ENCODE data around the gene USP6NL.
"Not testable (repeated sequence)": the region's sequence is repeated elsewhere in the genome, so short reads cannot be mapped to it uniquely, and the experiment has no call there.

Gene USP6NL

DNA sequence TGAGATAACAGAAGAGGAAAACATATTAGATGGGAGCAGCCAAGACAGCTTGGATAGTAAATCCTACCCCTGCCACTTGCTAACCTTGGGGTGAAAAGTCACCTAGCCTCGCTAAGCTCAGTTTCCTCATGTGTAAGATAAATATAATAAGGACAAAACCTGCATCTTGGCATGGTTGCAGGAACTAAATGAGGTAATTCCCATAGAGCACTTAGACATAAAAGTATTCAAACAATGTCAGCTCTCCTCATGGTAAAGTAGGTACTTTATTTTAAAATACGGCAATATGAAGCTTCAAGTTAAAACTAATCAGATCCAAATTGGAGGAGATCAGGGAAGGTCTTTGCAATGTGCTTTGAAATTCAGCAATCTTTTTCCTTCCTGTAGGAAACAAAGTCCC is 113.1 kb downstream of the USP6NL start:
- ChIA-PET CTCF (interaction anchor here (1.2 to 2.2 kb wide), 4 partner anchors 8 to 285 kb away, joined by 4 to 8 read pairs (median 6); no protein-coding TSS in a partner anchor), POLR2A (no interaction called here)

GRCh38 chr10:11494923-11495322 is 116.5 kb downstream of the USP6NL start:
- CTCF ChIA-PET, result interaction anchor here (1.0 to 2.3 kb wide), 5 partner anchors 10 to 262 kb away, joined by 3 to 12 read pairs (median 7); no protein-coding TSS in a partner anchor
- DNase-seq (ENCODE audit: low read depth, low spot score); POLR2A ChIA-PET; H3K4me3 ChIP-seq (ENCODE audit: low read depth, low read length): not testable (repeated sequence)
- TF ChIP-seq CTCF (IDR thresholded peaks at IDR 0.05; ENCODE audit: insufficient read depth, low read length, missing control alignments), result peak; percentile 25

More for the DNA sequence above, 113.1 kb downstream of the USP6NL start:
- H3K4me3 ChIP-seq (ENCODE audit: low read depth, low read length), result no peak overlapping the region
- DNase-seq (ENCODE audit: low read depth, low spot score), result no peak
- no peak for TF ChIP-seq CTCF (IDR thresholded peaks at IDR 0.05; ENCODE audit: insufficient read depth, low read length, missing control alignments)

DNA sequence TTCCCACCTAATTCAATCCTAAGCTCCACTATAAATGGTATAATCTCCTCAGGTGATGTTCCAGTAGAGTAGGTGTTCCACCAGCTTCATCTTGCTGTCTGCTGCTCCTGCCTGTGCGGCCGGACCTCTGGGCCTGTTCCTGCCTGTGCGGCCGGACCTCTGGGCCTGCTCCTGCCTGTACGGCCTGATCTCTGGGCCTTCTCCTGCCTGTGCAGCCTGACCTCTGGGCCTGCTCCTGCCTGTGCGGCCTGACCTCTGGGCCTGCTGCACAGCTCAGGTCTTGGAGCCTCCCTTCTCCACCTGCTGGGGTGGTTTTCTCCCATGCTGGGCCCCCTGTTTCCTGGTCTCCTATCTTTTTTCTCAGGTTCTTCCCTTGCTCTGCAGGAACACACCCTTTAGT is 117.8 kb downstream of the USP6NL start:
- POLR2A ChIA-PET, result no interaction called here
- no peak overlapping the region for H3K4me3 ChIP-seq (ENCODE audit: low read depth, low read length)
- TF ChIP-seq CTCF (IDR thresholded peaks at IDR 0.05; ENCODE audit: insufficient read depth, low read length, missing control alignments), result no peak
- no peak for DNase-seq (ENCODE audit: low read depth, low spot score)
- CTCF ChIA-PET, result interaction anchor here (0.5 to 1.5 kb wide), 4 partner anchors 8 to 11 kb away, joined by 3 to 7 read pairs (median 4); no protein-coding TSS in a partner anchor

DNA sequence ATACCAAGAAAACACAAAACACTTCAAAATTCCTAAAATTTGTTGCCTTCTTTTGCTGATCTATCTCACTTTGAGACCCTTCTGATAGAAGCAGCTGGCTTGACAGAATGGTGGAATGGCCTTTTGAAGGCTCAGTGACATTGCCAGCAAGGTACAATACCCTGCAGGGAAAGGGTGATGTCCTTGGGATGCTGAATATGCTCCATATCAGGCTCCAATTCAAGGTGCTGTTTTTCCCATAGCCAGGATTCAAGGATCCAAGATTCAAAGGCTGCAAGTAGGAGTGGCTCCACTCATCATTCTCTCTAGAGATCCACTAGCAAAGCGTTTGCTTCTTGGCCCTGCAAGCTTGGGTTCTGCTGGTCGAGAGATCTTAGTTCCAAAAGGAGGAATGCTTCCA is 120.4 kb downstream of the USP6NL start:
- TF ChIP-seq CTCF (IDR thresholded peaks at IDR 0.05; ENCODE audit: insufficient read depth, low read length, missing control alignments), result no peak
- no peak overlapping the region for H3K4me3 ChIP-seq (ENCODE audit: low read depth, low read length)
- POLR2A ChIA-PET, result no interaction called here
- no peak for DNase-seq (ENCODE audit: low read depth, low spot score)
- CTCF ChIA-PET, result interaction anchor here (1.2 kb wide), 1 partner anchor 266 kb away, joined by 3 read pairs; no protein-coding TSS in a partner anchor

- CTCF ChIA-PET, result interaction anchor here (0.6 to 1.2 kb wide), 2 partner anchors 68 to 267 kb away, joined by 3 read pairs; no protein-coding TSS in a partner anchor
- no peak for DNase-seq (ENCODE audit: low read depth, low spot score)
- no peak for TF ChIP-seq CTCF (IDR thresholded peaks at IDR 0.05; ENCODE audit: insufficient read depth, low read length, missing control alignments)
- POLR2A ChIA-PET, result no interaction called here
- H3K4me3 ChIP-seq (ENCODE audit: low read depth, low read length), result no peak overlapping the region
Measured at GRCh38 chr10:11489591-11489990, 121.9 kb downstream of the USP6NL start.

DNA sequence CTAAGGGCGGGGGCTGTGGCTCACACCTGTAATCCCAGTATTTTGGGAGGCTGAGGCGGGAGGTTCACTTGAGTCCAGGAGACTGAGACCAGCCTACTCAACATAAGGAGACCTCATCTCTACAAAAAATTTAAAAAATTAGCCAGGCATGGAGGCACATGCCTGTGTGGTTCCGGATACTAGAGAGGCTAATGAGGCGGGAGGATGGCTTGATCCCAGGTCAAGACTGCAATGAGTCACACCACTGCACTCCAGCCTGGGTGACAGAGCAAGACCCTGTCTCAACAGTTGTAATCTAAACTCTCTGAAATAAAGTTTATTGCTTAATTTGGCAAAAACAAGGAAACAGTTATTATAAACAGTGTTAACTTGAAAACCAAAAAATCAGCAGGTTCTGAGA is 123.3 kb downstream of the USP6NL start:
- POLR2A ChIA-PET, result no interaction called here

More for the DNA sequence above, 123.3 kb downstream of the USP6NL start:
- no peak for TF ChIP-seq CTCF (IDR thresholded peaks at IDR 0.05; ENCODE audit: insufficient read depth, low read length, missing control alignments)
- CTCF ChIA-PET, result no interaction called here
- no peak for DNase-seq (ENCODE audit: low read depth, low spot score)
- H3K4me3 ChIP-seq (ENCODE audit: low read depth, low read length), result no peak overlapping the region
